A549 treated with dexamethasone at 1 μM for 4 hours (cell line): ENCODE measurements around the gene RBMY1E. TPM values are rescaled to one million over a fixed set of nuclear protein-coding genes. Genes with fewer than 3 reads are reported as not detected.

Source experiments
- total RNA-seq: library from RNA; stranded (reverse); fragments of 200-300 nt; extraction: Qiagen RNA extraction; gene quantifications from 5 replicates; pipeline ENCODE4 v1.2.3, GENCODE V29; 2022

Gene RBMY1E
- not detected in 5 replicates for total RNA-seq

DNA sequence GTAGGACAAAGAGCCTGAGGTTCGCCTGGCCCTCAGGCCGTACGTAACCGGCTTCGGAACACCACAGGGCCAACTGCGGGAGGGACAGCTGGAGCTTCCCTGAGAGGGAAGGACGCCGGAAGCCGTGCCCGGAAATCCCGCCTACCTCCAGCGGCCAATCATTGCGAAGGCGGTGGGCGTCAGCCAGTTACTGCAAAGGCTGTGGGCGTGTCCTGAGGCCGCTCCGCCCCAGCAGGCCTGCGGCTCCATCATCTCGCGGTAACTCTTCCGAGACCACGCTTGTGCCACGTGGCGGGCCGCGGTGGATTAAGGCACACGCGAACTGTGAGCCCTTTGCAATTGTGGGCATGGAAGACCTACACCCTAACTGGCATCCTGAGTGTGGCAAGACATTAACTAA is at the start of gene RBMY1E:
TSS of gene RBMY1E (minus strand) at position 101 of the 400 bp plus-strand sequence. CDS start 1,978 bp downstream, outside the sequence.

DNA sequence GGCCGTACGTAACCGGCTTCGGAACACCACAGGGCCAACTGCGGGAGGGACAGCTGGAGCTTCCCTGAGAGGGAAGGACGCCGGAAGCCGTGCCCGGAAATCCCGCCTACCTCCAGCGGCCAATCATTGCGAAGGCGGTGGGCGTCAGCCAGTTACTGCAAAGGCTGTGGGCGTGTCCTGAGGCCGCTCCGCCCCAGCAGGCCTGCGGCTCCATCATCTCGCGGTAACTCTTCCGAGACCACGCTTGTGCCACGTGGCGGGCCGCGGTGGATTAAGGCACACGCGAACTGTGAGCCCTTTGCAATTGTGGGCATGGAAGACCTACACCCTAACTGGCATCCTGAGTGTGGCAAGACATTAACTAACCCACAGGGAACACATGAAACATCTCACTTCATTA is 23.4 kb downstream of the RBMY1E start, which contains the start of gene RBMY1D:
TSS of gene RBMY1D (minus strand) at position 101 of the 400 bp plus-strand sequence. CDS start 2,013 bp downstream, outside the sequence.

Other genes with a start within 250 kb of the RBMY1E start
- gene RBMY1D, start 23.5 kb downstream of the RBMY1E start, total RNA-seq: not detected in 5 replicates